PC-9 (cell line): Measurements from ENCODE around the gene AIFM1.

Experiments used
- EZH2 ChIP-seq: fragments of 200-600 bp; sonication (generic); IDR thresholded peaks from 2 replicates; pipeline ENCODE4 v1.8.0; 2017; ENCODE audit warnings: antibody characterized with exemption, low read depth
- TF ChIP-seq, protein P1 (sequence below): fragments of 200-600 bp; sonication (generic); conservative IDR thresholded peaks from 2 replicates; pipeline ENCODE4 v1.6.1; 2017; ENCODE audit warnings: mixed run types, antibody characterized with exemption, mild to moderate bottlenecking, moderate library complexity

DNA sequence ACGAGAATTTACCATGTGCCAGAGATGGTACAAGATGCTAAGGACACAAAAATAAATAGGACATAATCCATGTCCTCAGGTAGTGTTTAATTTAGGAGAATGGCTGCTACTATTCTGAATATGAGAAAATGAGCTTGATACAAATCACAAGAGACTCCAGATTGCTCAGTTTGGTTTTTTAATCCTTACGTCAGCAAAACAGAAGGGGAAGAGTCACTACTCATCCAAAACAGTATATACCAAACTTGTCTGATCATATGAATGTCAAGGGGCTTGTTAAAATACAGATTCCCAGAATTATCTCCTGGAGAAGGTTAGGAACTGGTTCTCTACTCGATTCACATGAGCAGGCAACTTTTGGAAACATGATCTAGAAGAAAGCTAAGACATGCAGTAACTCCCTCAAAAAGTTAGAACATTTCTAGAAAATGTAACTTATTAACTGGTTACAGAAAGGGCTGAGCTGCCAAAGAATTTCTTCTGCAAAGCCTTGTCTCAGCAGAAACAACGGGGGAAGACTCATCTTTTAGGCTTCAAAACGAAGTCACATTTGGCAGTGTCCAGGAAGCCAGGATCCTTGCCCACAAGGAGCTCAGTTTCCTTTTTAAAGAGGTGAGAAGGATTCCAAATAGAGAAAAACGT is 3.4 kb downstream of the AIFM1 start:
- TF ChIP-seq, protein P1, sequence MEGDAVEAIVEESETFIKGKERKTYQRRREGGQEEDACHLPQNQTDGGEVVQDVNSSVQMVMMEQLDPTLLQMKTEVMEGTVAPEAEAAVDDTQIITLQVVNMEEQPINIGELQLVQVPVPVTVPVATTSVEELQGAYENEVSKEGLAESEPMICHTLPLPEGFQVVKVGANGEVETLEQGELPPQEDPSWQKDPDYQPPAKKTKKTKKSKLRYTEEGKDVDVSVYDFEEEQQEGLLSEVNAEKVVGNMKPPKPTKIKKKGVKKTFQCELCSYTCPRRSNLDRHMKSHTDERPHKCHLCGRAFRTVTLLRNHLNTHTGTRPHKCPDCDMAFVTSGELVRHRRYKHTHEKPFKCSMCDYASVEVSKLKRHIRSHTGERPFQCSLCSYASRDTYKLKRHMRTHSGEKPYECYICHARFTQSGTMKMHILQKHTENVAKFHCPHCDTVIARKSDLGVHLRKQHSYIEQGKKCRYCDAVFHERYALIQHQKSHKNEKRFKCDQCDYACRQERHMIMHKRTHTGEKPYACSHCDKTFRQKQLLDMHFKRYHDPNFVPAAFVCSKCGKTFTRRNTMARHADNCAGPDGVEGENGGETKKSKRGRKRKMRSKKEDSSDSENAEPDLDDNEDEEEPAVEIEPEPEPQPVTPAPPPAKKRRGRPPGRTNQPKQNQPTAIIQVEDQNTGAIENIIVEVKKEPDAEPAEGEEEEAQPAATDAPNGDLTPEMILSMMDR = no peak
- no peak for TF ChIP-seq EZH2
